Neutrophil (primary cell): Measurements from ENCODE around the gene GPC6.

ENCODE experiments used
- H3K27ac ChIP-seq: fragments of 200-600 bp; sonication (generic); 2 replicates; pipeline ENCODE4 v1.5.1; 2016; ENCODE audit warnings: mild to moderate bottlenecking, moderate library complexity
- H3K27me3 ChIP-seq: fragments of 200-600 bp; sonication (generic); 2 replicates; pipeline ENCODE4 v1.6.0; 2016; ENCODE audit warnings: mild to moderate bottlenecking
- H3K36me3 ChIP-seq: fragments of 200-600 bp; sonication (generic); 2 replicates; pipeline ENCODE4 v1.5.1; 2017
- H3K4me1 ChIP-seq, 2 experiments: fragments of 200-600 bp in 1 of 2; sonication (generic) in 1 of 2; 1 replicate in 1 of 2; 2 replicates in 1 of 2; pipeline versions ENCODE4 v1.5.1 to v1.6.1; 2013 to 2016; ENCODE audit warnings: low read depth in 1 of 2, low read length in 1 of 2, mild to moderate bottlenecking in 1 of 2, moderate library complexity in 1 of 2; ENCODE audit not compliant: control insufficient read depth in 1 of 2, insufficient read depth in 1 of 2
- H3K4me3 ChIP-seq, 2 experiments: fragments of 200-600 bp in 1 of 2; sonication (generic) in 1 of 2; 1 replicate in 1 of 2; 2 replicates in 1 of 2; pipeline ENCODE4 v1.5.1; 2013 to 2016; ENCODE audit warnings: low read depth in 1 of 2, low read length in 1 of 2, mild to moderate bottlenecking in 1 of 2, moderate library complexity in 1 of 2
- H3K9me3 ChIP-seq: fragments of 200-600 bp; sonication (generic); 2 replicates; pipeline ENCODE4 v1.5.1; 2016
- TF ChIP-seq, protein P1 (sequence below): fragments of 200-600 bp; sonication (generic); IDR thresholded peaks from 2 replicates; pipeline ENCODE4 v1.5.1; 2016; ENCODE audit warnings: antibody characterized with exemption

GPC6 gene

DNA sequence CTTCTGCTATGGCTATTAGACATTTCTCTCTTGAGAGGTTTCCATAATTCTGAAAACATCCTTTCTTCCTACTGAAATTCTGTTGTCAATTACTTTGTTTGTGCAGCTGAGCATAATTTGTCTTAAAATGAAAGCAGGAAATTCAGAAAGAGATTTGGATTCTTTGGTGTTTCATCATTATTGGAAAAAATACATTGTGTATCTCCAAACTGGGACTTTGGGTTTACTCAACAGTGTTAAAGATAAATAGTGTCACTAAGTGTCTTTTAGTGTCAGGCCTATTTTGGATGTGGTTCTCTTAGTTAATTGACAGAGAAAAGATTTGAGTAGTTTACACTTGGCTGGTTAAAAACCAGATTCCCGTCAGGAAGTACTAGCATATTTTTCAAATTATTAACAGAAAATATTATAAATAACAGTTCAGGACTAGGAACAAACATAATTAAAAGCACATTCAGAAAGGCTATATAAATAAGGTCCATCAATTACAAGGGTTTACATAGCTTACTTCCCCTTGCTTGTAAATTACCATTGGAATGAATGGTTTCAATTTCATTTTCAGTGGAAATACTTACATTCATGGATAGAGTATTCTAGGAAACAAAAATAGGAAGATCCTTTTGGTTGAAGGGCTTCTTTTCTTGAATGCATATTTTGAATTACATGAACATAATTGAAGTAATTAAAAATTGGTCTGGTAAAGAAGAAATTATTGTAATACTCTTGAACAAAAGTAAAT, 483.1 kb downstream of the GPC6 start:
- Histone ChIP-seq H3K4me1 (no peaks in the 10 kb centered on the region), H3K4me3 (no peak overlapping the region), H3K9me3 (no peaks in the 10 kb centered on the region), H3K27ac (no peak overlapping the region), H3K36me3 (no peaks in the 10 kb centered on the region), H3K27me3 (no peaks in the 10 kb centered on the region)
- TF ChIP-seq, protein P1, sequence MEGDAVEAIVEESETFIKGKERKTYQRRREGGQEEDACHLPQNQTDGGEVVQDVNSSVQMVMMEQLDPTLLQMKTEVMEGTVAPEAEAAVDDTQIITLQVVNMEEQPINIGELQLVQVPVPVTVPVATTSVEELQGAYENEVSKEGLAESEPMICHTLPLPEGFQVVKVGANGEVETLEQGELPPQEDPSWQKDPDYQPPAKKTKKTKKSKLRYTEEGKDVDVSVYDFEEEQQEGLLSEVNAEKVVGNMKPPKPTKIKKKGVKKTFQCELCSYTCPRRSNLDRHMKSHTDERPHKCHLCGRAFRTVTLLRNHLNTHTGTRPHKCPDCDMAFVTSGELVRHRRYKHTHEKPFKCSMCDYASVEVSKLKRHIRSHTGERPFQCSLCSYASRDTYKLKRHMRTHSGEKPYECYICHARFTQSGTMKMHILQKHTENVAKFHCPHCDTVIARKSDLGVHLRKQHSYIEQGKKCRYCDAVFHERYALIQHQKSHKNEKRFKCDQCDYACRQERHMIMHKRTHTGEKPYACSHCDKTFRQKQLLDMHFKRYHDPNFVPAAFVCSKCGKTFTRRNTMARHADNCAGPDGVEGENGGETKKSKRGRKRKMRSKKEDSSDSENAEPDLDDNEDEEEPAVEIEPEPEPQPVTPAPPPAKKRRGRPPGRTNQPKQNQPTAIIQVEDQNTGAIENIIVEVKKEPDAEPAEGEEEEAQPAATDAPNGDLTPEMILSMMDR, result no peak

DNA sequence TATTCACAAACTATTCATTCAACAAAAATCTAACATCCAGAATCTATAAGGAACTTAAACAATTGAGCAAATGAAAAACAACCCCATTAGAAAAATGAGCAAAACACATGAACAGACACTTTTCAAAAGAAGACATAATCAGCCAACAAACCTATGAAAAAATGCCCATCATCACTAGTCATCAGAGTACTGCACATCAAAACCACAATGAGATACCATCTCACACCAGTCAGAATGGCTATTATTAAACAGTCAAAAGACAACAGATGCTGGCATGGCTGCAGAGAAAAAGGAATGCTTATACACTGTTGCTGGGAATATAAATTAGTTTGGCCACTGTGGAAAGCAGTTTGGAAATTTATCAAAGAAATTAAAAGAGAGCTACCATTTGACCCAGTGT, 487.6 kb downstream of the GPC6 start:
- Histone ChIP-seq H3K4me3 (no peak overlapping the region), H3K27me3 (no peaks in the 10 kb centered on the region), H3K27ac (no peak overlapping the region), H3K36me3 (no peaks in the 10 kb centered on the region), H3K9me3 (no peaks in the 10 kb centered on the region), H3K4me1 (no peaks in the 10 kb centered on the region)
- TF ChIP-seq, protein P1, result no peak

DNA sequence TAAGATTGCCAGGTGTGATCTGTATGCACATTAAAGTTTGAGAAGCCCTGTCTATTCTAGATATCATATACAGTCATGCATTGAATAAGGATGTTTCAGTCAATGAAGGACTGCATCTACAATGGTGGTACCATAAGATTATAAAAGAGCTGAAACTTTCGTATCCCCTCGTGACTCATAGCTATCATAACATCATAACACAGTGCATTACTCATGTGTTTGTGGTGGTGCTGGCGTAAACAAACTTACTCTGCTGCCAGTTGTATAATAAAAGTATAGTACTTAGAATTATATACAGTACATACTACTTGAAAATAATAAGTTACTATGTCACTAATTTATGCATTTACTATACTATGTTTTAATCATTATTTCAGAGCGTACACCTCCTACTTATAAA, 489.3 kb downstream of the GPC6 start:
- Histone ChIP-seq H3K9me3 (no peaks in the 10 kb centered on the region), H3K36me3 (no peaks in the 10 kb centered on the region), H3K27ac (no peak overlapping the region), H3K27me3 (no peaks in the 10 kb centered on the region), H3K4me1 (no peaks in the 10 kb centered on the region), H3K4me3 (no peak overlapping the region)
- TF ChIP-seq, protein P1, result no peak

DNA sequence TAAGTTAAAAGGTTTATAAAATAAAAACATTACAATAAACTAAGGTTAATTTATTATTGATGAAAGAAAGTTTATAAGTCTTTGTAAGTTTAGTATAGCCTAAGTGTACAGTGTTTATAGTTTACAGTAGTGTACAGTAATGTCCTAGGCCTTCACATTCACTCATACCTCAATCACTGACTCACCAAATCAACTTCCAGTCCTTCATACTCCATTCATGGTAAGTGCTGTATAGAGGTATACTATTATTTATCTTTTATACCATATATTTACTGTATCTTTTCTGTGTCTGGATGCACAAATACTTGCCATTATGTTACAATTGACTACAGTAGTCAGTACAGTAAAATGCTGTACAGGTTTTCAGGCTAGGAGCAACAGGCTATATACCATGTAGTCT, 490.0 kb downstream of the GPC6 start:
- Histone ChIP-seq H3K4me3 (no peak overlapping the region), H3K36me3 (no peaks in the 10 kb centered on the region), H3K27ac (no peak overlapping the region), H3K9me3 (no peaks in the 10 kb centered on the region), H3K4me1 (no peaks in the 10 kb centered on the region), H3K27me3 (no peaks in the 10 kb centered on the region)
- TF ChIP-seq, protein P1, result no peak

DNA sequence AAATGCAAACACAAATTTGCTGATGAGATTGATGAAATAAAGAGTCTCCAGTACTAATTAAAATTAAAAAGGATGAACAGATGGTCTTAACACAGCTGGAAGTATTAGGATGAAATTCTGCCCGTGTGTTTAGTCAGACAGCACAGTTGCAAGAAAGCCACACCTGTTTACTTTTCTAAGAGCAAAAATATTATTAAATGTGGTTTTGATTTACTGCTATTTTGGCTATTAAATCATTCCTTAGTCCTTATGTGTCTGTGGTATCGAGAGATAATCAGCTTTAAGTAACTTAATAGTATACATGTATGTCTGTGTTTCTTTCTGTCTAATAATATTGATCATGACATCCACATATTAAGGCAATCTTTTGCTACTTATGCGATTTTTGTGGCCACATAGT, 494.9 kb downstream of the GPC6 start:
- no peaks in the 10 kb centered on the region for H3K9me3 ChIP-seq
- H3K27ac ChIP-seq, result no peak overlapping the region
- no peaks in the 10 kb centered on the region for H3K4me1 ChIP-seq
- H3K36me3 ChIP-seq, result no peaks in the 10 kb centered on the region
- no peaks in the 10 kb centered on the region for H3K27me3 ChIP-seq
- TF ChIP-seq, protein P1, result no peak
- no peak overlapping the region for H3K4me3 ChIP-seq
